H9 (cell line): ENCODE measurements around the gene EPM2A. TPM values are rescaled to one million over a fixed set of nuclear protein-coding genes. Genes with fewer than 3 reads are reported as not detected.

Experiments used
- DNase-seq: peaks from one replicate; pipeline ENCODE4 v3.0.0-alpha.2; 2017
- H2AFZ ChIP-seq: one replicate; pipeline ENCODE4 v1.6.1; 2013; ENCODE audit warnings: mild to moderate bottlenecking, low read length, control low read depth, moderate library complexity
- H2AK5ac ChIP-seq: 2 replicates; pipeline ENCODE4 v1.6.1; 2013; ENCODE audit warnings: low read length, control low read depth, mixed read lengths; ENCODE audit not compliant: insufficient read length
- H2BK120ac ChIP-seq: one replicate; pipeline ENCODE4 v1.6.1; 2013; ENCODE audit warnings: low read depth, mild to moderate bottlenecking, low read length, control low read depth, inconsistent platforms; ENCODE audit not compliant: poor library complexity, severe bottlenecking
- H2BK12ac ChIP-seq: 2 replicates; pipeline ENCODE4 v1.6.1; 2013; ENCODE audit warnings: low read length, control low read depth, mixed read lengths, low read depth; ENCODE audit not compliant: insufficient read length
- H2BK15ac ChIP-seq: 2 replicates; pipeline ENCODE4 v1.6.1; 2013; ENCODE audit warnings: low read depth, low read length, control low read depth
- H2BK20ac ChIP-seq: one replicate; pipeline ENCODE4 v1.6.1; 2013; ENCODE audit warnings: low read depth, mild to moderate bottlenecking, low read length, control low read depth, inconsistent platforms; ENCODE audit not compliant: poor library complexity, severe bottlenecking
- H2BK5ac ChIP-seq: 2 replicates; pipeline ENCODE4 v1.6.1; 2013; ENCODE audit warnings: low read length, control low read depth, mixed read lengths; ENCODE audit not compliant: insufficient read length
- H3K14ac ChIP-seq: 2 replicates; pipeline ENCODE4 v1.6.1; 2013; ENCODE audit warnings: low read length, control low read depth; ENCODE audit not compliant: insufficient read depth
- H3K18ac ChIP-seq: 2 replicates; pipeline ENCODE4 v1.6.1; 2013; ENCODE audit warnings: low read depth, mild to moderate bottlenecking, mixed read lengths, low read length, control low read depth; ENCODE audit not compliant: insufficient read length
- H3K23ac ChIP-seq: 2 replicates; pipeline ENCODE4 v1.6.1; 2013; ENCODE audit warnings: low read length, control low read depth, mixed read lengths, low read depth; ENCODE audit not compliant: insufficient read length
- H3K23me2 ChIP-seq: 2 replicates; pipeline ENCODE4 v1.6.1; 2013; ENCODE audit warnings: low read depth, mild to moderate bottlenecking, mixed read lengths, low read length, control low read depth; ENCODE audit not compliant: insufficient read length, poor library complexity, severe bottlenecking
- H3K27ac ChIP-seq: 2 replicates; pipeline ENCODE4 v1.5.1; 2013; ENCODE audit warnings: low read length, control low read depth, mixed read lengths, low read depth; ENCODE audit not compliant: insufficient read length
- H3K27me3 ChIP-seq: 2 replicates; pipeline ENCODE4 v1.6.1; 2013; ENCODE audit warnings: low read length, control low read depth, inconsistent platforms; ENCODE audit not compliant: insufficient read depth
- H3K4ac ChIP-seq: 2 replicates; pipeline ENCODE4 v1.6.1; 2013; ENCODE audit warnings: low read depth, mild to moderate bottlenecking, control low read depth, inconsistent platforms, low read length, moderate library complexity
- H3K4me1 ChIP-seq: 2 replicates; pipeline ENCODE4 v1.6.1; 2013; ENCODE audit warnings: low read length, control low read depth, inconsistent platforms; ENCODE audit not compliant: insufficient read depth
- H3K4me2 ChIP-seq: 2 replicates; pipeline ENCODE4 v1.6.1; 2013; ENCODE audit warnings: low read length, control low read depth, mixed read lengths; ENCODE audit not compliant: insufficient read length, insufficient read depth
- H3K56ac ChIP-seq: 2 replicates; pipeline ENCODE4 v1.6.1; 2013; ENCODE audit warnings: low read depth, mild to moderate bottlenecking, mixed read lengths, low read length, control low read depth; ENCODE audit not compliant: insufficient read length
- H3K79me1 ChIP-seq: 2 replicates; pipeline ENCODE4 v1.6.1; 2013; ENCODE audit warnings: low read depth, mild to moderate bottlenecking, moderate library complexity, low read length, control low read depth, inconsistent platforms; ENCODE audit not compliant: insufficient read depth, poor library complexity, severe bottlenecking
- H3K79me2 ChIP-seq: 2 replicates; pipeline ENCODE4 v1.6.1; 2013; ENCODE audit warnings: low read length, control low read depth, inconsistent platforms; ENCODE audit not compliant: insufficient read depth
- H3K9ac ChIP-seq: 2 replicates; pipeline ENCODE4 v1.6.1; 2013; ENCODE audit warnings: low read length, control low read depth, mixed read lengths; ENCODE audit not compliant: insufficient read length; ENCODE audit errors: extremely low read depth
- H3K9me3 ChIP-seq: one replicate; pipeline ENCODE4 v1.6.1; 2013; ENCODE audit warnings: low read depth, low read length, inconsistent platforms; ENCODE audit not compliant: control insufficient read depth
- H3T11ph ChIP-seq: one replicate; pipeline ENCODE4 v1.6.1; 2013; ENCODE audit warnings: mild to moderate bottlenecking, low read length, control low read depth, inconsistent platforms
- H4K20me1 ChIP-seq: one replicate; pipeline ENCODE4 v1.6.1; 2013; ENCODE audit not compliant: control insufficient read depth, insufficient read length, insufficient read depth
- H4K5ac ChIP-seq: 2 replicates; pipeline ENCODE4 v1.6.1; 2013; ENCODE audit warnings: low read depth, mild to moderate bottlenecking, mixed read lengths, low read length, control low read depth; ENCODE audit not compliant: insufficient read length
- H4K8ac ChIP-seq: replicated peaks from 2 replicates; pipeline ENCODE4 v1.6.1; 2013; ENCODE audit warnings: low read length, control low read depth, mixed read lengths, low read depth; ENCODE audit not compliant: insufficient read length
- H4K91ac ChIP-seq: 2 replicates; pipeline ENCODE4 v1.6.1; 2013; ENCODE audit warnings: low read depth, mild to moderate bottlenecking, moderate library complexity, mixed read lengths, low read length, control low read depth; ENCODE audit not compliant: insufficient read length
- H3K27ac Mint-ChIP-seq, 3 experiments: 2 replicates in 2 of 3; 3 replicates in 1 of 3; pipeline ENCODE4 v1.8.0; 2020 to 2021; ENCODE audit warnings: mixed read lengths in 3 of 3, mild to moderate bottlenecking in 1 of 3, moderate library complexity in 1 of 3
- H3K27me3 Mint-ChIP-seq: 2 replicates; pipeline ENCODE4 v1.8.0; 2021; ENCODE audit warnings: low read depth, mild to moderate bottlenecking, moderate library complexity, mixed read lengths
- H3K36me3 Mint-ChIP-seq, 3 experiments: 2 replicates in 2 of 3; 3 replicates in 1 of 3; pipeline ENCODE4 v1.8.0; 2020 to 2021; ENCODE audit warnings: low read depth in 3 of 3, mixed read lengths in 3 of 3; ENCODE audit not compliant: insufficient read depth in 1 of 3
- H3K4me1 Mint-ChIP-seq, 2 experiments: 2 replicates each; pipeline ENCODE4 v1.8.0; 2020; ENCODE audit warnings: mixed read lengths in 2 of 2
- H3K4me3 Mint-ChIP-seq, 2 experiments: 2 replicates in 1 of 2; 3 replicates in 1 of 2; pipeline ENCODE4 v1.8.0; 2020 to 2021; ENCODE audit warnings: mild to moderate bottlenecking in 2 of 2, mixed read lengths in 2 of 2, moderate library complexity in 1 of 2
- H3K9me3 Mint-ChIP-seq, 2 experiments: 2 replicates in 1 of 2; 3 replicates in 1 of 2; pipeline ENCODE4 v1.8.0; 2020; ENCODE audit warnings: mild to moderate bottlenecking in 2 of 2, mixed read lengths in 2 of 2, moderate library complexity in 1 of 2
- WGBS: extraction: QIAGEN DNeasy Blood & Tissue Kit; methylation state at CpG from one replicate; pipeline ENCODE4 v1.1.7; 2013; ENCODE audit warnings: missing lambda C conversion rate, low lambda C conversion rate, mixed read lengths; ENCODE audit not compliant: insufficient read length; ENCODE audit errors: extremely low coverage; 5-methylcytosine and 5-hydroxymethylcytosine counted together
- total RNA-seq: library from RNA; stranded (reverse); gene quantifications from 2 replicates; pipeline ENCODE4 v1.2.1, GENCODE V29; 2021
- TF ChIP-seq, protein P1 (sequence below): fragments of 200-600 bp; sonication (generic); conservative IDR thresholded peaks from 3 replicates; pipeline ENCODE4 v1.8.0; 2021; ENCODE audit warnings: antibody characterized with exemption, mild to moderate bottlenecking

EPM2A gene
- total RNA-seq, 1 experiment from 2014 or later, result 8.2 TPM

DNA sequence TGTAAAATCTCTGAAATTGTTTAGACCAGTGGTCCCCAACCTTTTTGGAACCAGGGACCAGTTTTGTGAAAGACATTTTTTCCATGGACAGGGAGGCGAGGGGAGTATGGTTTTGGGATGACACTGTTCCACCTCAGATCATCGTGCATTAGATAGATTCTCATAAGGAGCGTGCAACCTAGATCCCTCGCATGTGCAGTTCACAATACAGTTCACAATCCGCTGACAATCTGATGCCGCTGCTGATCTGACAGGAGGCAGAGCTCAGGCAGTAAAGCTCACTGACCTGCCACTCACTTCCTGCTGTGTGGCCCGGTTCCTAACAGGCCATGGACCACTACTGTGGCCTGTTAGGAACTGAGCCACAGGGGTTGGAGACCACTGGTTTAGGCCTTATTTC lies 115.2 kb downstream of the EPM2A start:
- Histone ChIP-seq H2AK5ac (no peak overlapping the region), H3K4me1 (no peaks in the 10 kb centered on the region), H3K9me3 (no peaks in the 10 kb centered on the region), H3K18ac (no peak overlapping the region), H3K27ac (no peak overlapping the region), H2BK20ac (no peak overlapping the region), H3K23me2 (no peaks in the 10 kb centered on the region), H2BK12ac (no peak overlapping the region), H2BK5ac (no peak overlapping the region), H3K27me3 (no peaks in the 10 kb centered on the region), H3K9ac (no peak overlapping the region), H3K4ac (no peak overlapping the region), H2BK15ac (no peak overlapping the region), H3K4me2 (no peak overlapping the region), H4K8ac (no peak overlapping the region), H3K79me2 (no peaks in the 10 kb centered on the region), H4K5ac (no peak overlapping the region), H2BK120ac (no peak overlapping the region), H3K79me1 (no peaks in the 10 kb centered on the region), H3K56ac (no peak overlapping the region), H4K20me1 (no peaks in the 10 kb centered on the region), H2AFZ (no peak overlapping the region), H3K23ac (no peak overlapping the region), H3T11ph (no peak overlapping the region), H3K14ac (no peak overlapping the region), H4K91ac (no peak overlapping the region)
- TF ChIP-seq, protein P1, sequence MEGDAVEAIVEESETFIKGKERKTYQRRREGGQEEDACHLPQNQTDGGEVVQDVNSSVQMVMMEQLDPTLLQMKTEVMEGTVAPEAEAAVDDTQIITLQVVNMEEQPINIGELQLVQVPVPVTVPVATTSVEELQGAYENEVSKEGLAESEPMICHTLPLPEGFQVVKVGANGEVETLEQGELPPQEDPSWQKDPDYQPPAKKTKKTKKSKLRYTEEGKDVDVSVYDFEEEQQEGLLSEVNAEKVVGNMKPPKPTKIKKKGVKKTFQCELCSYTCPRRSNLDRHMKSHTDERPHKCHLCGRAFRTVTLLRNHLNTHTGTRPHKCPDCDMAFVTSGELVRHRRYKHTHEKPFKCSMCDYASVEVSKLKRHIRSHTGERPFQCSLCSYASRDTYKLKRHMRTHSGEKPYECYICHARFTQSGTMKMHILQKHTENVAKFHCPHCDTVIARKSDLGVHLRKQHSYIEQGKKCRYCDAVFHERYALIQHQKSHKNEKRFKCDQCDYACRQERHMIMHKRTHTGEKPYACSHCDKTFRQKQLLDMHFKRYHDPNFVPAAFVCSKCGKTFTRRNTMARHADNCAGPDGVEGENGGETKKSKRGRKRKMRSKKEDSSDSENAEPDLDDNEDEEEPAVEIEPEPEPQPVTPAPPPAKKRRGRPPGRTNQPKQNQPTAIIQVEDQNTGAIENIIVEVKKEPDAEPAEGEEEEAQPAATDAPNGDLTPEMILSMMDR, result no peak
- no CpG with 5 or more reads among the region's 7 CpGs for WGBS
- DNase-seq, result no peak
- no peaks in the 10 kb centered on the region for H3K27me3 Mint-ChIP-seq
- H3K9me3 Mint-ChIP-seq, result peaks cover 0 to 7% of the 10 kb centered on the region in 2 experiments; a peak in 3 of 5 replicates
- H3K4me1 Mint-ChIP-seq, result no peaks in the 10 kb centered on the region
- no peak overlapping the region for H3K4me3 Mint-ChIP-seq
- H3K27ac Mint-ChIP-seq, result no peak overlapping the region
- H3K36me3 Mint-ChIP-seq, result peaks cover 0 to 4% (median 0%) of the 10 kb centered on the region in 3 experiments; a peak in 5 of 7 replicates
